Mesenchymal stem cell (in vitro differentiated cells and primary cell): Measurements from ENCODE around the gene NRG2.

Source experiments
- DNase-seq: peaks from one replicate; pipeline ENCODE4 v3.0.0-alpha.2; 2013
- H2AFZ ChIP-seq: one replicate; pipeline ENCODE4 v1.6.1; 2013; ENCODE audit warnings: low read depth, mild to moderate bottlenecking, control low read depth, inconsistent platforms, low read length, moderate library complexity
- H2AK5ac ChIP-seq: 2 replicates; pipeline ENCODE4 v1.6.1; 2013; ENCODE audit warnings: low read length, moderate library complexity, mild to moderate bottlenecking, inconsistent platforms; ENCODE audit not compliant: severe bottlenecking
- H2BK120ac ChIP-seq: one replicate; pipeline ENCODE4 v1.6.1; 2013; ENCODE audit warnings: low read depth, mild to moderate bottlenecking, inconsistent platforms, low read length, moderate library complexity
- H2BK12ac ChIP-seq, 2 experiments: one replicate each; pipeline ENCODE4 v1.6.1; 2013; ENCODE audit warnings: inconsistent platforms in 2 of 2, low read length in 2 of 2, mild to moderate bottlenecking in 2 of 2, moderate library complexity in 2 of 2, control low read depth in 1 of 2
- H2BK15ac ChIP-seq: one replicate; pipeline ENCODE4 v1.6.1; 2013; ENCODE audit warnings: mild to moderate bottlenecking, low read depth, inconsistent platforms; ENCODE audit not compliant: poor library complexity, severe bottlenecking
- H2BK5ac ChIP-seq: 2 replicates; pipeline ENCODE4 v1.6.1; 2013; ENCODE audit warnings: low read depth, mild to moderate bottlenecking, low read length, control low read depth, inconsistent platforms; ENCODE audit not compliant: poor library complexity, severe bottlenecking
- H3K14ac ChIP-seq, 2 experiments: one replicate each; pipeline ENCODE4 v1.6.1; 2013; ENCODE audit warnings: inconsistent platforms in 2 of 2, low read length in 2 of 2, control low read depth in 1 of 2, mild to moderate bottlenecking in 1 of 2, moderate library complexity in 1 of 2
- H3K18ac ChIP-seq, 2 experiments: one replicate each; pipeline ENCODE4 v1.6.1; 2013; ENCODE audit warnings: inconsistent platforms in 2 of 2, low read length in 2 of 2, control low read depth in 1 of 2, low read depth in 1 of 2, mild to moderate bottlenecking in 1 of 2
- H3K23ac ChIP-seq, 2 experiments: one replicate each; pipeline ENCODE4 v1.6.1; 2013; ENCODE audit warnings: inconsistent platforms in 2 of 2, low read length in 2 of 2, mild to moderate bottlenecking in 2 of 2, moderate library complexity in 2 of 2, control low read depth in 1 of 2
- H3K27ac ChIP-seq: 2 replicates; pipeline ENCODE4 v1.5.1; 2013; ENCODE audit warnings: mild to moderate bottlenecking, moderate library complexity, low read length, control low read depth, inconsistent platforms; ENCODE audit not compliant: poor library complexity, severe bottlenecking
- H3K27me3 ChIP-seq, 2 experiments: 2 replicates each; pipeline versions ENCODE4 v1.6.1 to v1.7.0; 2013; ENCODE audit warnings: low read length in 2 of 2, mild to moderate bottlenecking in 2 of 2, moderate library complexity in 2 of 2, control low read depth in 1 of 2, inconsistent platforms in 1 of 2; ENCODE audit not compliant: control insufficient read depth in 1 of 2, insufficient read depth in 1 of 2
- H3K36me3 ChIP-seq, 2 experiments: 2 replicates each; pipeline versions ENCODE4 v1.6.1 to v1.7.0; 2013; ENCODE audit warnings: low read length in 2 of 2, control low read depth in 1 of 2, inconsistent platforms in 1 of 2, low read depth in 1 of 2, mild to moderate bottlenecking in 1 of 2; ENCODE audit not compliant: insufficient read depth in 2 of 2, control insufficient read depth in 1 of 2
- H3K4ac ChIP-seq, 2 experiments: one replicate each; pipeline ENCODE4 v1.6.1; 2013; ENCODE audit warnings: inconsistent platforms in 2 of 2, low read length in 2 of 2, mild to moderate bottlenecking in 2 of 2, moderate library complexity in 2 of 2, control low read depth in 1 of 2, low read depth in 1 of 2
- H3K4me1 ChIP-seq: 2 replicates; pipeline ENCODE4 v1.6.1; 2013; ENCODE audit warnings: low read depth, low read length, control low read depth; ENCODE audit not compliant: control insufficient read depth, insufficient read depth
- H3K4me2 ChIP-seq: 2 replicates; pipeline ENCODE4 v1.6.1; 2013; ENCODE audit warnings: low read length, mild to moderate bottlenecking, inconsistent platforms; ENCODE audit not compliant: poor library complexity, severe bottlenecking
- H3K4me3 ChIP-seq, 2 experiments: 2 replicates each; pipeline versions ENCODE4 v1.5.1 to v1.7.0; 2013; ENCODE audit warnings: low read length in 2 of 2, mild to moderate bottlenecking in 2 of 2, control low read depth in 1 of 2, low read depth in 1 of 2; ENCODE audit not compliant: insufficient read depth in 1 of 2
- H3K79me1 ChIP-seq: replicated peaks from 2 replicates; pipeline ENCODE4 v1.6.1; 2013; ENCODE audit warnings: mild to moderate bottlenecking, control low read depth, low read length, inconsistent platforms; ENCODE audit not compliant: poor library complexity, severe bottlenecking
- H3K9ac ChIP-seq: 2 replicates; pipeline ENCODE4 v1.7.0; 2013; ENCODE audit warnings: mild to moderate bottlenecking, low read length, moderate library complexity
- H3K9me3 ChIP-seq: 2 replicates; pipeline ENCODE4 v1.7.0; 2013; ENCODE audit warnings: mild to moderate bottlenecking, low read length; ENCODE audit not compliant: control insufficient read depth
- H4K8ac ChIP-seq: one replicate; pipeline ENCODE4 v1.6.1; 2013; ENCODE audit warnings: inconsistent platforms, mild to moderate bottlenecking, low read length, moderate library complexity
- H4K91ac ChIP-seq: one replicate; pipeline ENCODE4 v1.6.1; 2013; ENCODE audit warnings: mild to moderate bottlenecking, low read length, inconsistent platforms
- WGBS: methylation state at CpG from one replicate; pipeline ENCODE4 v1.1.7; 2013; ENCODE audit warnings: mixed read lengths; 5-methylcytosine and 5-hydroxymethylcytosine counted together

NRG2 gene

GRCh38 chr5:139861889-139862207, 181.3 kb downstream of the NRG2 start:
- Histone ChIP-seq H3K9ac (peak overlapping the region; percentile 22), H4K91ac (no peak overlapping the region), H3K27me3 (peaks cover 6 to 87% of the 10 kb centered on the region in 2 experiments), H2BK120ac (no peak overlapping the region), H3K4me1 (no peaks in the 10 kb centered on the region), H3K14ac (no peak overlapping the region), H3K4me2 (no peak overlapping the region), H2BK5ac (no peak overlapping the region), H3K9me3 (no peaks in the 10 kb centered on the region), H3K4me3 (no peak overlapping the region), H3K27ac (no peak overlapping the region), H3K36me3 (no peaks in the 10 kb centered on the region), H3K79me1 (no peaks in the 10 kb centered on the region), H3K4ac (no peak overlapping the region), H2BK15ac (no peak overlapping the region), H2BK12ac (no peak overlapping the region), H2AFZ (no peak overlapping the region), H3K18ac (no peak overlapping the region), H2AK5ac (no peak overlapping the region), H4K8ac (no peak overlapping the region), H3K23ac (no peak overlapping the region)
- no peak for DNase-seq
- WGBS = 81% methylated on average over 4 of the region's 4 CpGs

DNA sequence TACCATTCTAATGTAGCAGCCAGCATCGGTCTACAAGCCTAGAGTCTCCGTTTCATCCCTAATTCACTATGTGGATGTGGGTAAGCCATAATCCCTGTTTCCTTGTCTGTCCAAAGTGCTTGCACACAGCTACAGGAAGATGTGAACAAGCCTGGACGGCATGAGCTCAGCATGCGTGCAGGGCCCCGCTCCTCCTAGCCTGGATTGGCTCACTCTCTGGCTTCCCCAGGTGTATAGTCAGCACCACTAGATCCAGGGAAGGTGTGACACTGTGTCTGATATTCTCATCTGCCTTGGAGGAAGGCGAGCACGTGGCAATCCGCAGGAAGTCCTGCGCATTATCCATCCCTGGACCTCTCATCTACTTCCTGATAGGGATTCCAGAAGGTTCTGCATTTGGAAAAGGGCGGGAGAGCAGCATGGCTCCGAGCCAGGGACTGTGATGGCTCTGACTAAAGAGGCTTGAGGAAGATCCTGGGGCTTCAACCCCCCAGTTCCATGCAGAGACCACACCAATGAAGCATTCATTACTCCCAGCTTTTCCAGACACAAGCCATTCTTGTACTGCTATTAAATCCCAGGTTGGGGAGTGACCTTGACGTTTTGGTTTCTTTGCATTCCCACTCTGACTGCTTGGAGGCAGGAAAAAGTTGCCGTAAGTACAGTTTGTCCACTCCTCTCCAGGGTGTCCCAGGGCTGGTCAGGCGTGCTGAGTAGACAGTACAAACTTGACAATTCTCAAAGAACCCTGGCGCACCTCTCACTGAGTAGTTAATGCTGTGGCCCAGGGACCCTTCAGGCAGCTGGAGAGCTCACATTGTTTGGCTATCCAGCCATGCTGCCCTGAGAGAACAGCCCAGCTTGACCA, 181.8 kb downstream of the NRG2 start:
- H3K9ac ChIP-seq = no peak overlapping the region
- no peaks in the 10 kb centered on the region for H3K36me3 ChIP-seq
- H3K4me2 ChIP-seq = no peak overlapping the region
- no peaks in the 10 kb centered on the region for H3K79me1 ChIP-seq
- H2AK5ac ChIP-seq = no peak overlapping the region
- H3K27me3 ChIP-seq = peaks cover 3 to 88% of the 10 kb centered on the region in 2 experiments
- no peak overlapping the region for H2BK12ac ChIP-seq
- H3K4me1 ChIP-seq = no peaks in the 10 kb centered on the region
- no peak for DNase-seq
- no peak overlapping the region for H3K4me3 ChIP-seq
- no peak overlapping the region for H2AFZ ChIP-seq
- no peak overlapping the region for H4K8ac ChIP-seq
- no peak overlapping the region for H2BK5ac ChIP-seq
- no peak overlapping the region for H2BK120ac ChIP-seq
- WGBS = 88% methylated on average over 15 of the region's 15 CpGs
- H3K18ac ChIP-seq = no peak overlapping the region
- H3K9me3 ChIP-seq = no peaks in the 10 kb centered on the region
- no peak overlapping the region for H4K91ac ChIP-seq
- no peak overlapping the region for H3K27ac ChIP-seq
- no peak overlapping the region for H3K14ac ChIP-seq
- H2BK15ac ChIP-seq = no peak overlapping the region
- no peak overlapping the region for H3K23ac ChIP-seq
- no peak overlapping the region for H3K4ac ChIP-seq

GRCh38 chr5:139859013-139859412, 184.1 kb downstream of the NRG2 start:
- Histone ChIP-seq H3K4me2 (no peak overlapping the region), H2BK12ac (no peak overlapping the region), H3K4me3 (no peak overlapping the region), H3K4ac (no peak overlapping the region), H2BK120ac (no peak overlapping the region), H3K4me1 (no peaks in the 10 kb centered on the region), H3K9me3 (no peaks in the 10 kb centered on the region), H2BK15ac (no peak overlapping the region), H3K27me3 (peaks cover 0 to 88% of the 10 kb centered on the region in 2 experiments), H3K79me1 (no peaks in the 10 kb centered on the region), H3K18ac (no peak overlapping the region), H3K14ac (no peak overlapping the region), H2AK5ac (no peak overlapping the region), H4K8ac (no peak overlapping the region), H3K27ac (no peak overlapping the region), H3K23ac (no peak overlapping the region), H4K91ac (no peak overlapping the region), H3K9ac (no peak overlapping the region), H3K36me3 (no peaks in the 10 kb centered on the region), H2BK5ac (no peak overlapping the region), H2AFZ (no peak overlapping the region)
- DNase-seq = no peak
- WGBS = 94% methylated on average over 1 of the region's 2 CpGs

DNA sequence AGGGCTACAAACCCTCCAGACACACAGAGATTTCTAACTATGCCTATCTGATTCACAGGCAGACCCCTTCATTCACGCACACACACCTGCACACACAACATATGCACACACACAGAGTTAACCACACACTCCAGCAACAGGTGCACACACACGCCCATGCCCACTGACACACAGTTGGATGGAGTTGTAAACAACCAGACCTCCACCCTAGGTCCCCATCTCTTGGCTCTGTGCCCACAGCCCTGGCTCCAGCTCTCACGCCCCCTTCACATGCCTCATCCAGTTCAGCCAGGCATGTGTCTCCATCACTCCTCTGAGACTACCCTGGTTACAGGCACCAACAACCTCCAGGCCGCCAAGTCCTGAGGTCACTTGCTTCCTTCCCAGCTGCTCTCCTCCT, 186.4 kb downstream of the NRG2 start:
- Histone ChIP-seq H4K8ac (no peak overlapping the region), H3K4me2 (no peak overlapping the region), H2BK5ac (no peak overlapping the region), H3K9me3 (no peaks in the 10 kb centered on the region), H2BK15ac (no peak overlapping the region), H2AK5ac (no peak overlapping the region), H4K91ac (no peak overlapping the region), H3K27me3 (peaks cover 0 to 77% of the 10 kb centered on the region in 2 experiments), H3K4ac (no peak overlapping the region), H3K79me1 (no peaks in the 10 kb centered on the region), H2BK12ac (no peak overlapping the region), H3K36me3 (peaks cover 0 to 7% of the 10 kb centered on the region in 2 experiments), H3K23ac (no peak overlapping the region), H2BK120ac (no peak overlapping the region), H3K9ac (no peak overlapping the region), H3K14ac (peak overlapping the region in 1 of 2 experiments; percentile 1), H2AFZ (no peak overlapping the region), H3K4me1 (no peaks in the 10 kb centered on the region), H3K18ac (no peak overlapping the region), H3K4me3 (no peak overlapping the region), H3K27ac (no peak overlapping the region)
- no peak for DNase-seq
- WGBS = 77% methylated on average over 4 of the region's 4 CpGs
